GM12864 (cell line): ENCODE results near the gene KDM4C.

ENCODE experiments used
- DNase-seq: peaks from one replicate; pipeline ENCODE4 v3.0.0-alpha.2; 2011; ENCODE audit warnings: low read depth
- H3K4me3 ChIP-seq: 2 replicates; pipeline ENCODE4 v1.5.1; 2011; ENCODE audit warnings: mild to moderate bottlenecking, low read depth, low read length, control low read depth
- CTCF ChIP-seq: IDR thresholded peaks from 2 replicates; pipeline ENCODE4 v1.5.1; 2011; ENCODE audit warnings: low read depth, mild to moderate bottlenecking, moderate library complexity, low read length, control low read depth, inconsistent platforms; ENCODE audit errors: missing control alignments

KDM4C gene

GRCh38 chr9:7147121-7148090 is 389.6 kb downstream of the KDM4C start:
- no peak overlapping the region for H3K4me3 ChIP-seq
- no peak for DNase-seq
- TF ChIP-seq CTCF = no peak

- DNase-seq = no peak
- no peak for TF ChIP-seq CTCF
- H3K4me3 ChIP-seq = no peak overlapping the region
Measured at GRCh38 chr9:7148243-7148765, 390.5 kb downstream of the KDM4C start.

- no peak for TF ChIP-seq CTCF
- H3K4me3 ChIP-seq = no peak overlapping the region
- DNase-seq = no peak
Measured at GRCh38 chr9:7149258-7149657, 391.5 kb downstream of the KDM4C start.

GRCh38 chr9:7150153-7150890 is 392.5 kb downstream of the KDM4C start:
- no peak for DNase-seq
- H3K4me3 ChIP-seq = no peak overlapping the region
- TF ChIP-seq CTCF = no peak

GRCh38 chr9:7153134-7153533 is 395.4 kb downstream of the KDM4C start:
- H3K4me3 ChIP-seq = no peak overlapping the region
- TF ChIP-seq CTCF = no peak
- DNase-seq = no peak

- H3K4me3 ChIP-seq = no peak overlapping the region
- DNase-seq = no peak
- no peak for TF ChIP-seq CTCF
Measured at GRCh38 chr9:7153566-7153965, 395.8 kb downstream of the KDM4C start.
